ENCODE measurements around the gene MAPT. TPM values are rescaled to one million over a fixed set of nuclear protein-coding genes. Genes with fewer than 3 reads are reported as not detected.

The MAPT gene
- total and polyA plus RNA-seq, 2 of the 13 experiments (the other 11 are each of a cell fraction or from before 2014, with no cell fraction given), result 2.1 to 2.8 TPM

DNA sequence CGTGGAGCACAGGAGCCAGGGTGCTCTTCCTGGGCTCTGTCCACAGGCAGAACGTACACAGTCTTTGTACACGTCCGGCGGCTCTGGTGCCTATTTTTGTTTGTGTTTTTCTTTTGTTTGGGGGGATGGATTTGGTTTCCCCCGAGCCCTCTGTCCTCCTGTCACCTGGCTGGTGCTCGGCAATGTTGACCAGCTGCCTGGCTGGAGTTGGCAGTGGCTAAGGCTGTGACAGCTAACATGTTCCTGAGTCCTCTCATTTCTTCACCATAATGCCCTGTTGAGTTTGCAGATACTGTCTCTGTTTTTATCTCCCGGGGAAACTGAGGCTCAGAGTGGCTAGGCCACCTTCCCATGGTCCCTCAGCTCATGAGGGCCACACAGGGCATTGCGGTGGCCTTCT lies 25.7 kb downstream of the MAPT start (continued):
- TF ChIP-seq ZNF75D (CRISPR knock-in tag; IDR thresholded peaks at IDR 0.05; ENCODE audit: borderline replicate concordance) (no peak), RXRA (CRISPR knock-in tag; IDR thresholded peaks at IDR 0.05) (no peak), ZSCAN30 (CRISPR knock-in tag; IDR thresholded peaks at IDR 0.05) (no peak), SP1 (IDR thresholded peaks at IDR 0.05) (no peak), SP1 (CRISPR knock-in tag; IDR thresholded peaks at IDR 0.05) (no peak), MTF1 (CRISPR knock-in tag; IDR thresholded peaks at IDR 0.05) (no peak)
- TF ChIP-seq, protein P1, sequence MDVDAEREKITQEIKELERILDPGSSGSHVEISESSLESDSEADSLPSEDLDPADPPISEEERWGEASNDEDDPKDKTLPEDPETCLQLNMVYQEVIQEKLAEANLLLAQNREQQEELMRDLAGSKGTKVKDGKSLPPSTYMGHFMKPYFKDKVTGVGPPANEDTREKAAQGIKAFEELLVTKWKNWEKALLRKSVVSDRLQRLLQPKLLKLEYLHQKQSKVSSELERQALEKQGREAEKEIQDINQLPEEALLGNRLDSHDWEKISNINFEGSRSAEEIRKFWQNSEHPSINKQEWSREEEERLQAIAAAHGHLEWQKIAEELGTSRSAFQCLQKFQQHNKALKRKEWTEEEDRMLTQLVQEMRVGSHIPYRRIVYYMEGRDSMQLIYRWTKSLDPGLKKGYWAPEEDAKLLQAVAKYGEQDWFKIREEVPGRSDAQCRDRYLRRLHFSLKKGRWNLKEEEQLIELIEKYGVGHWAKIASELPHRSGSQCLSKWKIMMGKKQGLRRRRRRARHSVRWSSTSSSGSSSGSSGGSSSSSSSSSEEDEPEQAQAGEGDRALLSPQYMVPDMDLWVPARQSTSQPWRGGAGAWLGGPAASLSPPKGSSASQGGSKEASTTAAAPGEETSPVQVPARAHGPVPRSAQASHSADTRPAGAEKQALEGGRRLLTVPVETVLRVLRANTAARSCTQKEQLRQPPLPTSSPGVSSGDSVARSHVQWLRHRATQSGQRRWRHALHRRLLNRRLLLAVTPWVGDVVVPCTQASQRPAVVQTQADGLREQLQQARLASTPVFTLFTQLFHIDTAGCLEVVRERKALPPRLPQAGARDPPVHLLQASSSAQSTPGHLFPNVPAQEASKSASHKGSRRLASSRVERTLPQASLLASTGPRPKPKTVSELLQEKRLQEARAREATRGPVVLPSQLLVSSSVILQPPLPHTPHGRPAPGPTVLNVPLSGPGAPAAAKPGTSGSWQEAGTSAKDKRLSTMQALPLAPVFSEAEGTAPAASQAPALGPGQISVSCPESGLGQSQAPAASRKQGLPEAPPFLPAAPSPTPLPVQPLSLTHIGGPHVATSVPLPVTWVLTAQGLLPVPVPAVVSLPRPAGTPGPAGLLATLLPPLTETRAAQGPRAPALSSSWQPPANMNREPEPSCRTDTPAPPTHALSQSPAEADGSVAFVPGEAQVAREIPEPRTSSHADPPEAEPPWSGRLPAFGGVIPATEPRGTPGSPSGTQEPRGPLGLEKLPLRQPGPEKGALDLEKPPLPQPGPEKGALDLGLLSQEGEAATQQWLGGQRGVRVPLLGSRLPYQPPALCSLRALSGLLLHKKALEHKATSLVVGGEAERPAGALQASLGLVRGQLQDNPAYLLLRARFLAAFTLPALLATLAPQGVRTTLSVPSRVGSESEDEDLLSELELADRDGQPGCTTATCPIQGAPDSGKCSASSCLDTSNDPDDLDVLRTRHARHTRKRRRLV (CRISPR knock-in tag; IDR thresholded peaks at IDR 0.05), result no peak
- TF ChIP-seq, protein P2, sequence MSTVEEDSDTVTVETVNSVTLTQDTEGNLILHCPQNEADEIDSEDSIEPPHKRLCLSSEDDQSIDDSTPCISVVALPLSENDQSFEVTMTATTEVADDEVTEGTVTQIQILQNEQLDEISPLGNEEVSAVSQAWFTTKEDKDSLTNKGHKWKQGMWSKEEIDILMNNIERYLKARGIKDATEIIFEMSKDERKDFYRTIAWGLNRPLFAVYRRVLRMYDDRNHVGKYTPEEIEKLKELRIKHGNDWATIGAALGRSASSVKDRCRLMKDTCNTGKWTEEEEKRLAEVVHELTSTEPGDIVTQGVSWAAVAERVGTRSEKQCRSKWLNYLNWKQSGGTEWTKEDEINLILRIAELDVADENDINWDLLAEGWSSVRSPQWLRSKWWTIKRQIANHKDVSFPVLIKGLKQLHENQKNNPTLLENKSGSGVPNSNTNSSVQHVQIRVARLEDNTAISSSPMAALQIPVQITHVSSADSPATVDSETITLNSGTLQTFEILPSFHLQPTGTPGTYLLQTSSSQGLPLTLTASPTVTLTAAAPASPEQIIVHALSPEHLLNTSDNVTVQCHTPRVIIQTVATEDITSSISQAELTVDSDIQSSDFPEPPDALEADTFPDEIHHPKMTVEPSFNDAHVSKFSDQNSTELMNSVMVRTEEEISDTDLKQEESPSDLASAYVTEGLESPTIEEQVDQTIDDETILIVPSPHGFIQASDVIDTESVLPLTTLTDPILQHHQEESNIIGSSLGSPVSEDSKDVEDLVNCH (CRISPR knock-in tag; IDR thresholded peaks at IDR 0.05), result no peak

All from HepG2 (cell line).